ENCODE data around the gene KCNH1.

Gene KCNH1

GRCh38 chr1:210739627-210740026 is 394.3 kb downstream of the KCNH1 start:
- no peaks in the 10 kb centered on the region for H3K27me3 ChIP-seq (replicated peaks in 2 of 5; ENCODE audit: control insufficient read depth in 4 of 5, insufficient read depth in 5 of 5, low read length in 4 of 5)
- H3K36me3 ChIP-seq (ENCODE audit: control insufficient read depth in 4 of 4, insufficient read depth in 4 of 4, low read length in 3 of 4), result no peaks in the 10 kb centered on the region
- ChIA-PET POLR2A (no interaction called here), CTCF (interaction anchor here (0.8 to 1.6 kb wide), 3 partner anchors 13 to 25 kb away, joined by 3 to 4 read pairs (median 3); no protein-coding TSS in a partner anchor)
- H3K4me3 ChIP-seq (ENCODE audit: control insufficient read depth in 1 of 7, extremely low read depth in 1 of 7, insufficient read depth in 4 of 7, low read depth in 2 of 7, low read length in 6 of 7), result no peak overlapping the region
- no peaks in the 10 kb centered on the region for H3K4me1 ChIP-seq (ENCODE audit: control extremely low read depth in 1 of 4, control insufficient read depth in 4 of 4, insufficient read depth in 4 of 4, low read length in 3 of 4)
- H3K9me3 ChIP-seq (ENCODE audit: control extremely low read depth in 1 of 5, control insufficient read depth in 4 of 5, insufficient read depth in 2 of 5, low read depth in 1 of 5, low read length in 4 of 5), result no peaks in the 10 kb centered on the region
- no peak overlapping the region for H3K27ac ChIP-seq (ENCODE audit: insufficient read depth in 1 of 2, low read depth in 1 of 2, low read length in 2 of 2, poor library complexity in 1 of 2, severe bottlenecking in 2 of 2)
- no CpG with 5 or more reads among the region's 1 CpG for WGBS (ENCODE audit: insufficient coverage)
- no peak for DNase-seq

GRCh38 chr1:210738256-210738655 is 395.7 kb downstream of the KCNH1 start:
- Histone ChIP-seq H3K27me3 (replicated peaks in 2 of 5; ENCODE audit: control insufficient read depth in 4 of 5, insufficient read depth in 5 of 5, low read length in 4 of 5) (no peaks in the 10 kb centered on the region), H3K27ac (ENCODE audit: insufficient read depth in 1 of 2, low read depth in 1 of 2, low read length in 2 of 2, poor library complexity in 1 of 2, severe bottlenecking in 2 of 2) (no peak overlapping the region), H3K36me3 (ENCODE audit: control insufficient read depth in 4 of 4, insufficient read depth in 4 of 4, low read length in 3 of 4) (no peaks in the 10 kb centered on the region), H3K9me3 (ENCODE audit: control extremely low read depth in 1 of 5, control insufficient read depth in 4 of 5, insufficient read depth in 2 of 5, low read depth in 1 of 5, low read length in 4 of 5) (peaks cover 0 to 2% (median 0%) of the 10 kb centered on the region in 5 experiments), H3K4me3 (ENCODE audit: control insufficient read depth in 1 of 7, extremely low read depth in 1 of 7, insufficient read depth in 4 of 7, low read depth in 2 of 7, low read length in 6 of 7) (no peak overlapping the region), H3K4me1 (ENCODE audit: control extremely low read depth in 1 of 4, control insufficient read depth in 4 of 4, insufficient read depth in 4 of 4, low read length in 3 of 4) (no peaks in the 10 kb centered on the region)
- 94% methylated on average over 2 of the region's 5 CpGs for WGBS (ENCODE audit: insufficient coverage)
- no peak for DNase-seq
- ChIA-PET POLR2A (no interaction called here), CTCF (interaction anchor here (1.1 kb wide), 1 partner anchor 18 kb away, joined by 3 read pairs; no protein-coding TSS in a partner anchor)

GRCh38 chr1:210736713-210737112 is 397.2 kb downstream of the KCNH1 start:
- no peak overlapping the region for H3K4me3 ChIP-seq (ENCODE audit: control insufficient read depth in 1 of 7, extremely low read depth in 1 of 7, insufficient read depth in 4 of 7, low read depth in 2 of 7, low read length in 6 of 7)
- no peaks in the 10 kb centered on the region for H3K27me3 ChIP-seq (replicated peaks in 2 of 5; ENCODE audit: control insufficient read depth in 4 of 5, insufficient read depth in 5 of 5, low read length in 4 of 5)
- H3K4me1 ChIP-seq (ENCODE audit: control extremely low read depth in 1 of 4, control insufficient read depth in 4 of 4, insufficient read depth in 4 of 4, low read length in 3 of 4), result no peaks in the 10 kb centered on the region
- H3K9me3 ChIP-seq (ENCODE audit: control extremely low read depth in 1 of 5, control insufficient read depth in 4 of 5, insufficient read depth in 2 of 5, low read depth in 1 of 5, low read length in 4 of 5), result peaks cover 0 to 2% (median 0%) of the 10 kb centered on the region in 5 experiments
- DNase-seq, result no peak
- ChIA-PET CTCF (no interaction called here), POLR2A (no interaction called here)
- H3K27ac ChIP-seq (ENCODE audit: insufficient read depth in 1 of 2, low read depth in 1 of 2, low read length in 2 of 2, poor library complexity in 1 of 2, severe bottlenecking in 2 of 2), result no peak overlapping the region
- H3K36me3 ChIP-seq (ENCODE audit: control insufficient read depth in 4 of 4, insufficient read depth in 4 of 4, low read length in 3 of 4), result no peaks in the 10 kb centered on the region
- WGBS (ENCODE audit: insufficient coverage), result 66% methylated on average over 3 of the region's 3 CpGs

GRCh38 chr1:210731597-210731996 is 402.4 kb downstream of the KCNH1 start:
- ChIA-PET POLR2A (no interaction called here), CTCF (no interaction called here)
- H3K9me3 ChIP-seq (ENCODE audit: control extremely low read depth in 1 of 5, control insufficient read depth in 4 of 5, insufficient read depth in 2 of 5, low read depth in 1 of 5, low read length in 4 of 5), result peaks cover 0 to 2% (median 0%) of the 10 kb centered on the region in 5 experiments
- H3K4me1 ChIP-seq (ENCODE audit: control extremely low read depth in 1 of 4, control insufficient read depth in 4 of 4, insufficient read depth in 4 of 4, low read length in 3 of 4), result peaks cover 0 to 5% (median 0%) of the 10 kb centered on the region in 4 experiments
- H3K27me3 ChIP-seq (replicated peaks in 2 of 5; ENCODE audit: control insufficient read depth in 4 of 5, insufficient read depth in 5 of 5, low read length in 4 of 5), result no peaks in the 10 kb centered on the region
- DNase-seq, result no peak
- no peak overlapping the region for H3K4me3 ChIP-seq (ENCODE audit: control insufficient read depth in 1 of 7, extremely low read depth in 1 of 7, insufficient read depth in 4 of 7, low read depth in 2 of 7, low read length in 6 of 7)
- no peak overlapping the region for H3K27ac ChIP-seq (ENCODE audit: insufficient read depth in 1 of 2, low read depth in 1 of 2, low read length in 2 of 2, poor library complexity in 1 of 2, severe bottlenecking in 2 of 2)
- H3K36me3 ChIP-seq (ENCODE audit: control insufficient read depth in 4 of 4, insufficient read depth in 4 of 4, low read length in 3 of 4), result no peaks in the 10 kb centered on the region
- 86% methylated on average over 1 of the region's 2 CpGs for WGBS (ENCODE audit: insufficient coverage)

- Histone ChIP-seq H3K4me1 (ENCODE audit: control extremely low read depth in 1 of 4, control insufficient read depth in 4 of 4, insufficient read depth in 4 of 4, low read length in 3 of 4) (peaks cover 0 to 5% (median 0%) of the 10 kb centered on the region in 4 experiments), H3K4me3 (ENCODE audit: control insufficient read depth in 1 of 7, extremely low read depth in 1 of 7, insufficient read depth in 4 of 7, low read depth in 2 of 7, low read length in 6 of 7) (no peak overlapping the region), H3K36me3 (ENCODE audit: control insufficient read depth in 4 of 4, insufficient read depth in 4 of 4, low read length in 3 of 4) (no peaks in the 10 kb centered on the region), H3K27ac (ENCODE audit: insufficient read depth in 1 of 2, low read depth in 1 of 2, low read length in 2 of 2, poor library complexity in 1 of 2, severe bottlenecking in 2 of 2) (no peak overlapping the region), H3K27me3 (replicated peaks in 2 of 5; ENCODE audit: control insufficient read depth in 4 of 5, insufficient read depth in 5 of 5, low read length in 4 of 5) (no peaks in the 10 kb centered on the region), H3K9me3 (ENCODE audit: control extremely low read depth in 1 of 5, control insufficient read depth in 4 of 5, insufficient read depth in 2 of 5, low read depth in 1 of 5, low read length in 4 of 5) (peaks cover 0 to 2% (median 0%) of the 10 kb centered on the region in 5 experiments)
- CTCF ChIA-PET, result no interaction called here
- no peak for DNase-seq
- POLR2A ChIA-PET, result no interaction called here
- WGBS (ENCODE audit: insufficient coverage), result no CpG with 5 or more reads among the region's 2 CpGs
Observed at GRCh38 chr1:210731193-210731592, 402.8 kb downstream of the KCNH1 start.

GRCh38 chr1:210730023-210730422 is 403.9 kb downstream of the KCNH1 start:
- WGBS (ENCODE audit: insufficient coverage), result no CpG with 5 or more reads among the region's 1 CpG
- CTCF ChIA-PET, result no interaction called here
- peaks cover 0 to 5% (median 0%) of the 10 kb centered on the region in 4 experiments for H3K4me1 ChIP-seq (ENCODE audit: control extremely low read depth in 1 of 4, control insufficient read depth in 4 of 4, insufficient read depth in 4 of 4, low read length in 3 of 4)
- no peak overlapping the region for H3K4me3 ChIP-seq (ENCODE audit: control insufficient read depth in 1 of 7, extremely low read depth in 1 of 7, insufficient read depth in 4 of 7, low read depth in 2 of 7, low read length in 6 of 7)
- no peaks in the 10 kb centered on the region for H3K27me3 ChIP-seq (replicated peaks in 2 of 5; ENCODE audit: control insufficient read depth in 4 of 5, insufficient read depth in 5 of 5, low read length in 4 of 5)
- no peaks in the 10 kb centered on the region for H3K36me3 ChIP-seq (ENCODE audit: control insufficient read depth in 4 of 4, insufficient read depth in 4 of 4, low read length in 3 of 4)
- POLR2A ChIA-PET, result no interaction called here
- no peak overlapping the region for H3K27ac ChIP-seq (ENCODE audit: insufficient read depth in 1 of 2, low read depth in 1 of 2, low read length in 2 of 2, poor library complexity in 1 of 2, severe bottlenecking in 2 of 2)
- peaks cover 0 to 2% (median 0%) of the 10 kb centered on the region in 5 experiments for H3K9me3 ChIP-seq (ENCODE audit: control extremely low read depth in 1 of 5, control insufficient read depth in 4 of 5, insufficient read depth in 2 of 5, low read depth in 1 of 5, low read length in 4 of 5)
- DNase-seq, result no peak

- no peak for DNase-seq
- no peaks in the 10 kb centered on the region for H3K27me3 ChIP-seq (replicated peaks in 2 of 5; ENCODE audit: control insufficient read depth in 4 of 5, insufficient read depth in 5 of 5, low read length in 4 of 5)
- no peaks in the 10 kb centered on the region for H3K36me3 ChIP-seq (ENCODE audit: control insufficient read depth in 4 of 4, insufficient read depth in 4 of 4, low read length in 3 of 4)
- no peaks in the 10 kb centered on the region for H3K9me3 ChIP-seq (ENCODE audit: control extremely low read depth in 1 of 5, control insufficient read depth in 4 of 5, insufficient read depth in 2 of 5, low read depth in 1 of 5, low read length in 4 of 5)
- H3K4me1 ChIP-seq (ENCODE audit: control extremely low read depth in 1 of 4, control insufficient read depth in 4 of 4, insufficient read depth in 4 of 4, low read length in 3 of 4), result peaks cover 0 to 5% (median 0%) of the 10 kb centered on the region in 4 experiments
- WGBS (ENCODE audit: insufficient coverage), result 87% methylated on average over 2 of the region's 4 CpGs
- ChIA-PET POLR2A (no interaction called here), CTCF (no interaction called here)
- no peak overlapping the region for H3K4me3 ChIP-seq (ENCODE audit: control insufficient read depth in 1 of 7, extremely low read depth in 1 of 7, insufficient read depth in 4 of 7, low read depth in 2 of 7, low read length in 6 of 7)
- H3K27ac ChIP-seq (ENCODE audit: insufficient read depth in 1 of 2, low read depth in 1 of 2, low read length in 2 of 2, poor library complexity in 1 of 2, severe bottlenecking in 2 of 2), result no peak overlapping the region
Observed at GRCh38 chr1:210728437-210729149, 405.4 kb downstream of the KCNH1 start.

Measured in common myeloid progenitor, CD34-positive (primary cell).